Anterior cingulate cortex (tissue), 58 donors: ENCODE measurements around the gene CHD6.
"Not testable (repeated sequence)": the region's sequence is repeated elsewhere in the genome, so short reads cannot be mapped to it uniquely, and the experiment has no call there.

Source experiments
- DNase-seq, 58 donors: peaks; one replicate each; lab custom pipeline; 2025; lab: John Stamatoyannopoulos, UW

CHD6 gene

GRCh38 chr20:41551011-41551705 lies 67.0 kb downstream of the CHD6 start:
- no peak for DNase-seq

GRCh38 chr20:41547221-41547620 lies 71.0 kb downstream of the CHD6 start:
- DNase-seq = no peak

- DNase-seq = no peak
Observed at GRCh38 chr20:41546535-41546934, 71.6 kb downstream of the CHD6 start.

- no peak for DNase-seq
Observed at GRCh38 chr20:41544472-41544871, 73.7 kb downstream of the CHD6 start.

GRCh38 chr20:41540918-41541317 lies 77.3 kb downstream of the CHD6 start:
- no peak for DNase-seq

- no peak for DNase-seq
Observed at GRCh38 chr20:41540459-41540858, 77.7 kb downstream of the CHD6 start.

DNA sequence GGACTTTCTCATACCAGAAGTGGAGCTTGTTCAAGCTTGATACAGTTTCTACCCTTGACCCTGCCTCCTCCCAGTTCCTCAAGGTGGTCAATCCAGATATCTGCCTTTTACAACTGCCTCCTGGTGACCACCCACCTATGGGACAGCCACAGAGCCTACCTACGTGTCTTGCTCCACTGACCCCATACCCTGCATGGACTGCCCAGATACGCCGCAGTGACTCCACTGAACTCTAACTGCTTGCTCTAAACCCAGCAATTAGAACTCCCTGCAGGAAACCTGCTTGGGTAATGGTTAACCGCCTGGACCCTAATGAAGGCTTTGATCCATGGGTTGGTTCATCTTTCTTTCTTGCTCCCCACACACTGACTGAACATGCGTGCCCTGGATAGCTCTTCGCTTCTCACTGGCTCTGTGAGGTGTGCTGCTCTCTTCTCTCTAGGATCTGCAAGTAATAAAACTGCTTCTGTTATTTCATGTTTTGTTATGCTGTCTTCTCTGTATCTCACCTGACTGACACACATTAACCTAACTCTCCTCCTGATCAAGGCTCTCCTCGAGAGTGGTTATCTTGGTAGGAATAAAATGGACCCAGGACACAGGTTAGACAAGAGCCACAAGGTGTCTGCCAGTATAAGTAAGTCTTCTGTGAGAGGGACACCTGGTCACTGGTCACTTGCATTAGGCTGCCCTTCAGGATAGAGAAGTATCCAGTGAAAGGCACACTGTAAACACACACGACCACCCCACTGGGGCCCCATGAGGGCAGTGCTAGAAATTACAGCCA lies 79.2 kb downstream of the CHD6 start:
- DNase-seq = no peak

DNA sequence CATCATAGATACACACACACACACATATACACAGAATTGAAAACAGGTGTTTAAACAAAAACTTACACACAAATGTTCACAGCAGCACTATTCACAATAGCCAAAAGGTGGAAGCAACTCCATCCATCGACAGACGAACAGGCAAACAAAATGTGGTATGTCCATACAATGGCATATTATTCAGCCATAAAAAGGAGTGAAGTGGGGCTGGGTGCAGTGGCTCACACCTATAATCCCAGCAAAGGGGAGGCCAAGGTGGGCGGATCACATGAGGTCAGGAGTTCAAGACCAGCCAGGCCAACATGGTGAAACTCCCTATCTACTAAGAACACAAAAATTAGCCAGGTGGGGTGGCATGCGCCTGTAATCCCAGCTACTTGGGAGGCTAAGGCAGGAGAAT lies 80.3 kb downstream of the CHD6 start:
- no peak for DNase-seq

- DNase-seq = not testable (repeated sequence)
Observed at GRCh38 chr20:41535551-41535950, 82.6 kb downstream of the CHD6 start.

DNA sequence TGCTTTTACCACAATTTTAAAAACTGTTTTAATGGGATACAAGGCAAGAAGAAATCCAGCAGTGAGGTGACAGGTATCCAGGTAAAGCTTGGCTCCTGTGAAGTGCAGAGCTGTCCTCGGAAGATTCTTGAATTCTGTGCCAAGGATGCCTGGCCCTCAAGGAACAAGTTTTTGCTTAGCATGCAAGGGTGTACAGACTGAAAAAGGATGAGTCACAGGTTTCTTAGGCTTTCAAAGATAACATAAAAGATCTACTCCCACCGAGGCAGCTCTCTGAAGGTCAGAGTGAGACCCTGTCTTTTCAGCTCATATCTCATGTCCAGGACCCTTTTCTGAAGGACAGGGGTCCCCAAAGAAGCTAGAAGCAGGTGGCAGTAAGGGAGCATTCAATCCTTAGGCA lies 83.3 kb downstream of the CHD6 start:
- DNase-seq = no peak

DNA sequence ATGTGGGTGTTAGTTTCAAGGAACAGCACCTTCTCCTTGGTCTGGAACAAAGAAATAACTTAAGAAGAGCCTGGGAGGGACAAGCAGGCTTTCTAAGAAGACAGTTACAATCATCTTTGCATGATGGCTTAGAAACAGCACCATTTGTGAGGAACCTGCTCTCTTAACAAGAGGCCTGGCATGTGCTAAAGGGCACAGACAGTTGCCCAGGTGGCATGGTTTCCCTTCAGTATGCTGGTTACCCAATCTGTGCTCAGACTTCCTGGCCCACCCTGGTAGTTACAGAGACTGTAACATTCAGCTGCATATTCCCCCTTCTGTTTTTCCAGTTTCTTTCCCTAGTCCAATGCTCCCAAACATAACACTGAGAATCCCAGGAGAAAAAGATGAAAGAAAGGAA lies 84.0 kb downstream of the CHD6 start:
- no peak for DNase-seq

- no peak for DNase-seq
Observed at GRCh38 chr20:41533537-41534136, 84.5 kb downstream of the CHD6 start.

DNA sequence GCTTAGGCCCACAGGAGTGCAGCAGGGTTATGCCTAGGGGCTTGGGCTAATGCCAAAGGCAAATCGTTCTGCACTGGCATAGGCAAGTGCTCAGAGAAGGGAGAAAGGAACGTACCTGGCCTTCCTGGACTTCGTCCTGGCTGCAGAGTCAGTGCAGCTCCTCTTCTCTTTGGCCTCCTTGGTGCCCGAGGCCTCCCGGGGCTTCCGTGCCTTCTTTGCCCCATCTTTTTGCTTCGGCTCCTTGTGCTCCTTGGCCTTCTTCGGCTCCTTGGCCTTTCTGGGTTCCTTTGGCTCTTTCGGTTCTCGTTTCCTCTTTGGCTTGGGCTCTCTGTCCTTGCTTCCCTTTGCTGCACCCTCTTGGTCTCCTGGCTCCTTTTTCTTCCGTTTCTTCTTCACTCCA lies 85.2 kb downstream of the CHD6 start:
- DNase-seq = no peak

- no peak for DNase-seq
Observed at GRCh38 chr20:41531518-41532275, 86.5 kb downstream of the CHD6 start.

- no peak for DNase-seq
Observed at GRCh38 chr20:41530923-41531322, 87.3 kb downstream of the CHD6 start.

DNA sequence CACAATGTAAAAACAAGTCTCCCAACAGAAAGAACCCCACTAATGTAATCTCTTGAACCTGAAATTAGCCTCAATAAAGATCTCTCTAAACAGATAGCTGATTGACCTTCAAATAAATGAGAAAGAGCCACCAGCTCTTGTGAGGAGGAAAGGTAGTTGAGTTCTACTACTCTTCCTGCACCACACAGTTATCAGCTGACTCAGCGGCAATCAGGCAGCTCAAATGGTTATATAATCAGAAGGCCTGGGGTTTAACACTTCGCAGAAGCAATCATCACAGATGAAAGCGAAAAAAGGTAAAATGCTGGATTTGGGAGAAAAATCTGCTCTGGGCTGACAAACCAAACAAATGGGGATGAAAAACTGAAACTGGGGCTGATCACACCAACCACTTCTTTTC lies 91.8 kb downstream of the CHD6 start:
- peak in 1 of 58 donors; percentile 8 for DNase-seq

DNA sequence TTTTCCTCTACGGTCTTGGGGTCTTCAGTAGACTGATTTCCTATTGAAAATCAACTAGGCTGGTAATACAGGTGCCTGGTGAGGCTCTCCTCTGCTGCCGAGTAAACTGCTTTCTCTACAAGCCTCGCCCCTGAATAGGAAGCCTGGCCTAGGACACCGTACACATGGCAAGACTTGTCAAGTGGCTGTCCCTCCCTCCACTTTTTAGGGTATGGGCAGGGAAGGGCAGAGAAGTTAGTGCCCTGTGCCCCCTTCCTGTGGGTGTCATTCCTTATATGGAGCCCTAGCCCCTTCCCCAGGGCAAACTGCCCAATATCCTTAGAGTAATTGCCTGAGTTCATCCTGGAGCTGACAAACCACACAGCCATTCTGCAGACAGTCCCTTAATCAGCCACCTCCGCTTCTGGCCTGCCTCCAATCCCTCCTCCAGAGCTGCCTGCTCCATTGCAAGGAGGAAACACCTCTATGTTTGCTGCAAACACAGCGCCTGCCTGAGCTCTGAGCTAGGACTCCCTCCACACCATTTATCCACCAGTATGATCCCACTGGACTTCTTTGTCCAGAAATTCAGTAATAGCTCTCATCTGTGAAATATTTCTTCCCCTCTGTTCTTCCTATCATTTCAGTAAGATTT lies 93.1 kb downstream of the CHD6 start:
- peak in 44 of 58 donors; percentile 2 to 78 (median 38) for DNase-seq

GRCh38 chr20:41523857-41524256 lies 94.3 kb downstream of the CHD6 start:
- no peak for DNase-seq

DNA sequence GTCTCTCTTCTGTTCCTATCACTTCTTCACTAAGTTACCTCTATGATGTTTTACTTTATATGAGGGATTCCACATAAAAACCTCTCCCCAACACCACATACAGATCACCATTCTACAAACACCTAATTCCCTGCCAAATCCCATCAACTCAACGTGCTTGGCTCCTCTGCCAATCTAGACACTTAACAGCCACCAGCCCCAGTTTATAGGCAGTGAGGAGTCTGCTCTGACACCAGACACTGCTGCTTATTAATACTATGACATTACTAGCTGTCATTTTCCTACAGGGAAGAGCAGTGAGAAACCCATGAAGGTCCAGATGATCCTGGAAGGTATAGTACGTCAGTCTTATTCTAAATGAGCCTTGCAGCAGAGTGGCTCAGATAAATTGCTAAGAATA lies 104.3 kb downstream of the CHD6 start:
- no peak for DNase-seq

DNA sequence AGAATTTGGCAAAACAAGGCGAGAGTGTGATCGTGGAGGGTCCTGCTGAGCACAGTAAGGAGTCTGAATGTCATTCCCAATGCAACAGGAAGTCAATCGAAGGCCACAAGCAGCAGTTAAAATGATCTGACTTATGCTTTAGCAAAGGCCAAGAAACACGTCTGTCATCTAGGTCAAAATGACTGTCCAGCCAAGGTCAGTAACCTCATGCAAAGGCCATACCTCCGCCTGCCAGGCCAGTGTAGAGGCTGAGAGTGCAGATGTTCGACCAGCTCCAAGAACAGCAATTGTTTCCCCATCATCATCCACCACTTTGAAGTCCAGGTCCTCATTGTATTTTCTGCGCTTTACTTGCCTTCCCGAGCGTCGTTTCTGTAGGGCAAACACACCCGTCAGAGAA lies 105.6 kb downstream of the CHD6 start:
- no peak for DNase-seq
